GM19351 (cell line): ENCODE data around the gene ERMARD.

Experiments used
- ATAC-seq: cut with Tn5 transposase; IDR thresholded peaks from one replicate; pipeline ENCODE4 v1.9.1; 2021; ENCODE audit warnings: mild to moderate bottlenecking, moderate library complexity; ENCODE audit not compliant: unreplicated experiment

Gene ERMARD

DNA sequence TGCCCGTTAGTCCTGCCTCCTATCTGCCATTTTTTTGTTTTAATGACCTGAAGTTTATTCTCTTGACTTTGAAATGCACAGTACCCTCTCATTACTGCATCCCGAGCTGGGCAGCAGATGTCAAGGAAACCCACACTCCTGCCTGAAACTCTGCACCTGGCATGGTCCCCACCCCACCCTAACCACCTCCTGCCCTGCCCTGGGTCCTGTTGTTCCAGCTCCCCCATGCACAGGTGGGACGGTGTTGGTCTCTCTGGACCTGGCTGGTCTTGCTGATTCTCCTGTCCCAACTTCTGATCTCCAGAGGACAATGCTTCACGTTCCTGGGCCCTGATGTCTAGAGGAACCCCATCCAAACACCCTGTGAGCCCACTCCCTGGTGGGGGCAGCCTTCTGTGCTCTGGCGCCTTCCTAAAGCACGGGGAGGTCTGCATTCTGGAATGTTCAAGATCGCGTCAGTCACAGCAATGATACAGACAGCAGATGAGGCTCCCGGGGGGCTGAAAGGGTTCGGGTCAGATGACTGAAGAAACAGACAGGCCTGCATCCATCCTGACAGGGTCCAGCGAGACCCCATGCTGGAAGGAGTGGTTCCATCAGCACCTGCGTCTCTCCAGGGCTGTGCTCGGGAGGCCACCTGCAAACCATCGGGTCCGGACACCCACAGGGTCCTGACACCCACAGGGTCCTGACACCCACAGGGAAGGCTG is 73.6 kb downstream of the ERMARD start:
- no peak for ATAC-seq

GRCh38 chr6:169825558-169826225 is 74.3 kb downstream of the ERMARD start:
- no peak for ATAC-seq

DNA sequence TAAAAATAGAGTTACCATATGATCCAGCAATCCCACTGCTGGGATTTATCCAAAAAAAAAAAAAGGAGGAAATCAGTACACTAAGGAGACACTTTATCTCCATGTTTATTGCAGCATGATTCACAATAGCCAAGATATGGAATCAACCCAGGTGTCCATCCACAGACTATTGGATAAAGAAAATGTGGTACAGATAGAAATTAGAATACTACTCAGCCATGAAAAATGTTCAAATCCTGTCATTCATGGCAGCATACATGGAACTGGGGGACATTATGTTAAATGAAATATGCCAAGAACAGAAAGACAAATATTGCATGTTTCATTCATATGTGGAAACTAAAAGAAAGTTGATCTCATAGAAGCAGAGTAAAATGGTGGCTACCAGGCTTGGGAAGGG is 75.3 kb downstream of the ERMARD start:
- ATAC-seq: no peak

DNA sequence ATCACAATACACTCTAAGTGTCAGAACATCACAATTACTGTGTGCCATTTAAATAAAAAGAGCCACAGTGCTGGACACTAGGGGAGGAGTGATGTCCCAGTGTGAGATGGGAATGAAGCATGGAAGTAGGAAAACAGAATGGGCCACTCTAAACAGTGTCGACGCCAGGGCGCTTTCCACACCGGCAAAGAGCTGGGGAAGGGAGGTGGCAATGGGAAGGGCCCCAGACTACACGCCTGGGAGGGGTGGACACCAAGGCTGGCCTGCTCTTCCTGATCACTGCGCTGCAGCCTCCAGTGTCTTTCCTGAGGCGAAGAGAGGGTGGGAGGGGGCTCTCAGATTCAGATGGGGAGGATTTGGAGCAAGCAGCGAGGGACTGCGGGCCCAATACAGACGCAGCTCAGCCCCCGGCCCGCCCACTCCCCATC is 75.9 kb downstream of the ERMARD start:
- ATAC-seq: no peak

GRCh38 chr6:169828176-169828575 is 76.8 kb downstream of the ERMARD start:
- ATAC-seq: no peak

DNA sequence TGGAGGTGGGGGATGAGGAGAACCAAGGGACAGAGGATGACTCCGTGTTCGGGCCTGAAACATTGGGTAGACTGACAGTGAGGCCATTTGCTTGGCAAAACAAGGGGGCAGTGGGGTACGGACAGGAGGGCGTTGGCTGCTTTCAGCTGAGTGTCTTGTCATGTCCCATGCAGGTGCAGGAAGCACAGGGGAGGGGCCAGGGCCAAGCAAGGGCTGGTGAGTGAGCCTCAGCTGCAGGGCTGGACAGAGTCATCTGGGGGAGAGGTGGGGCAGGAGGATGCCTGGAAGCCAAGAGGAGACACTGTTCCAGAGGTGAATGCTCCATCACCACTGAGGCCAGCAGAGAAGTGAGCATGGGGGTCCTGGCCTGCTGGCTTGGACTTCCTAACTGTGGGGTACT is 78.4 kb downstream of the ERMARD start:
- no peak for ATAC-seq

GRCh38 chr6:169830876-169831275 is 79.5 kb downstream of the ERMARD start:
- ATAC-seq: no peak
